Endodermal cell (in vitro differentiated cells): ENCODE data around the gene NFATC2. TPM values are rescaled to one million over a fixed set of nuclear protein-coding genes. Genes with fewer than 3 reads are reported as not detected.

Experiments used
- DNase-seq: peaks from one replicate; pipeline ENCODE4 v3.0.0-alpha.2; 2017
- H3K27ac ChIP-seq: 2 replicates; pipeline ENCODE4 v1.5.1; 2013; ENCODE audit warnings: mild to moderate bottlenecking, low read depth, low read length, moderate library complexity
- H3K27me3 ChIP-seq: 2 replicates; pipeline ENCODE4 v1.6.1; 2013; ENCODE audit warnings: mild to moderate bottlenecking, low read length, moderate library complexity; ENCODE audit not compliant: insufficient read depth, control insufficient read depth, poor library complexity, severe bottlenecking
- H3K36me3 ChIP-seq: 2 replicates; pipeline ENCODE4 v1.7.0; 2013; ENCODE audit warnings: mild to moderate bottlenecking, low read length, moderate library complexity; ENCODE audit not compliant: control insufficient read depth, insufficient read depth
- H3K4me1 ChIP-seq: one replicate; pipeline ENCODE4 v1.7.0; 2013; ENCODE audit warnings: low read length; ENCODE audit not compliant: control insufficient read depth, insufficient read depth
- H3K4me3 ChIP-seq: 2 replicates; pipeline ENCODE4 v1.5.1; 2013; ENCODE audit warnings: mild to moderate bottlenecking, low read length, moderate library complexity
- H3K9ac ChIP-seq: 2 replicates; pipeline ENCODE4 v1.6.1; 2013; ENCODE audit warnings: mild to moderate bottlenecking, low read length, moderate library complexity; ENCODE audit not compliant: poor library complexity, severe bottlenecking; ENCODE audit errors: extremely low read depth
- H3K9me3 ChIP-seq: 2 replicates; pipeline ENCODE4 v1.6.1; 2013; ENCODE audit warnings: mild to moderate bottlenecking, low read length, moderate library complexity; ENCODE audit not compliant: control insufficient read depth
- H3K27ac Mint-ChIP-seq: 2 replicates; pipeline ENCODE4 v1.8.0; 2020; ENCODE audit warnings: mixed read lengths
- H3K27me3 Mint-ChIP-seq: 2 replicates; pipeline ENCODE4 v1.8.0; 2021; ENCODE audit warnings: mild to moderate bottlenecking, mixed read lengths; ENCODE audit not compliant: insufficient read depth
- H3K36me3 Mint-ChIP-seq: 2 replicates; pipeline ENCODE4 v1.8.0; 2020; ENCODE audit warnings: low read depth, mixed read lengths
- H3K4me1 Mint-ChIP-seq: 2 replicates; pipeline ENCODE4 v1.8.0; 2020; ENCODE audit warnings: mixed read lengths
- H3K4me3 Mint-ChIP-seq: 2 replicates; pipeline ENCODE4 v1.8.0; 2020; ENCODE audit warnings: mild to moderate bottlenecking, moderate library complexity, mixed read lengths
- H3K9me3 Mint-ChIP-seq: 2 replicates; pipeline ENCODE4 v1.8.0; 2020; ENCODE audit warnings: mild to moderate bottlenecking, mixed read lengths
- CTCF ChIP-seq: fragments of 200-600 bp; sonication (generic); conservative IDR thresholded peaks from 2 replicates; pipeline ENCODE4 v1.5.0; 2021; ENCODE audit warnings: antibody characterized with exemption, mild to moderate bottlenecking
- WGBS, 2 experiments: methylation state at CpG; one replicate each; pipeline versions ENCODE4 v1.1.5 to v1.1.7; 2013; ENCODE audit warnings: missing lambda C conversion rate in 2 of 2, mixed read lengths in 1 of 2; ENCODE audit not compliant: insufficient coverage in 1 of 2, insufficient read length in 1 of 2; 5-methylcytosine and 5-hydroxymethylcytosine counted together
- total RNA-seq, 2 donors: library from RNA; stranded (reverse); fragmentation: NEBNext Ultra II Directional in 1 of 2; extraction: Animal tissue kit (Norgen Biotek cat#: 25700) in 1 of 2; gene quantifications; 2 replicates in 1 of 2; 3 replicates in 1 of 2; pipeline ENCODE4 v1.2.1, GENCODE V29; 2021

NFATC2 gene
- total RNA-seq, 2 donors from 2014 or later, result 1.5 to 2.1 TPM

GRCh38 chr20:51516855-51517254, 25.7 kb downstream of the NFATC2 start:
- no peak for DNase-seq
- H3K4me3 ChIP-seq, result no peak overlapping the region
- 92 to 100% methylated on average over 2 to 7 of the region's 7 CpGs for WGBS, 2 experiments
- Mint-ChIP-seq H3K4me1 (no peaks in the 10 kb centered on the region), H3K27me3 (no peaks in the 10 kb centered on the region), H3K36me3 (no peaks in the 10 kb centered on the region), H3K4me3 (no peak overlapping the region), H3K9me3 (no peaks in the 10 kb centered on the region), H3K27ac (no peak overlapping the region)
- no peak overlapping the region for H3K27ac ChIP-seq
- H3K9ac ChIP-seq, result no peak overlapping the region
- H3K27me3 ChIP-seq, result no peaks in the 10 kb centered on the region
- no peaks in the 10 kb centered on the region for H3K9me3 ChIP-seq
- TF ChIP-seq CTCF, result no peak
- no peaks in the 10 kb centered on the region for H3K36me3 ChIP-seq
- no peaks in the 10 kb centered on the region for H3K4me1 ChIP-seq

GRCh38 chr20:51514836-51515235, 27.7 kb downstream of the NFATC2 start:
- Histone ChIP-seq H3K4me1 (no peaks in the 10 kb centered on the region), H3K4me3 (no peak overlapping the region), H3K27me3 (no peaks in the 10 kb centered on the region), H3K9ac (no peak overlapping the region), H3K9me3 (no peaks in the 10 kb centered on the region), H3K36me3 (no peaks in the 10 kb centered on the region), H3K27ac (no peak overlapping the region)
- Mint-ChIP-seq H3K4me1 (no peaks in the 10 kb centered on the region), H3K27me3 (peaks cover 1% of the 10 kb centered on the region), H3K4me3 (no peak overlapping the region), H3K36me3 (no peaks in the 10 kb centered on the region), H3K9me3 (no peaks in the 10 kb centered on the region), H3K27ac (no peak overlapping the region)
- TF ChIP-seq CTCF, result no peak
- no peak for DNase-seq
- WGBS, 2 experiments, result 78 to 86% methylated on average over 4 to 7 of the region's 7 CpGs

- H3K4me3 Mint-ChIP-seq, result no peak overlapping the region
- no peaks in the 10 kb centered on the region for H3K4me1 Mint-ChIP-seq
- DNase-seq, result no peak
- Histone ChIP-seq H3K36me3 (no peaks in the 10 kb centered on the region), H3K9me3 (no peaks in the 10 kb centered on the region), H3K4me1 (no peaks in the 10 kb centered on the region), H3K4me3 (no peak overlapping the region), H3K27me3 (no peaks in the 10 kb centered on the region), H3K9ac (no peak overlapping the region), H3K27ac (no peak overlapping the region)
- H3K27me3 Mint-ChIP-seq, result peaks cover 1% of the 10 kb centered on the region
- H3K27ac Mint-ChIP-seq, result no peak overlapping the region
- TF ChIP-seq CTCF, result no peak
- WGBS, 2 experiments, result 91 to 100% methylated on average over 2 to 3 of the region's 3 CpGs
- no peaks in the 10 kb centered on the region for H3K36me3 Mint-ChIP-seq
- no peaks in the 10 kb centered on the region for H3K9me3 Mint-ChIP-seq
Observed at GRCh38 chr20:51514249-51514648, 28.3 kb downstream of the NFATC2 start.
